ENCODE data around the gene FEM1A. TPM values are rescaled to one million over a fixed set of nuclear protein-coding genes. Genes with fewer than 3 reads are reported as not detected.

FEM1A gene
- total and polyA plus RNA-seq, 10 of the 15 experiments (the other 5 are each of a cell fraction or from before 2014, with no cell fraction given), result 0.27 to 17.4 (median 3.8) TPM

- TF ChIP-seq ZNF592 (IDR thresholded peaks at IDR 0.05) (no peak), USF1 (IDR thresholded peaks at IDR 0.05; ENCODE audit: borderline replicate concordance, extremely low read length, insufficient read depth, low read depth, low read length) (no peak), NKRF (conservative IDR thresholded peaks at IDR 0.05) (no peak), PKNOX1 (IDR thresholded peaks at IDR 0.05) (no peak), ZNF274 (IDR thresholded peaks at IDR 0.05; ENCODE audit: insufficient read depth, insufficient read length) (no peak), FOXM1 (IDR thresholded peaks at IDR 0.05; ENCODE audit: low read depth, low read length) (no peak), E2F8 (IDR thresholded peaks at IDR 0.05; ENCODE audit: low read depth, partially characterized antibody) (no peak), CUX1 (IDR thresholded peaks at IDR 0.05; ENCODE audit: insufficient replicate concordance, low read depth, low read length) (no peak), POLR2A (IDR thresholded peaks at IDR 0.05; ENCODE audit: low read depth, low read length) (no peak), MXI1 (IDR thresholded peaks at IDR 0.05; ENCODE audit: low read depth, low read length) (no peak)
These were observed 48.5 kb upstream of the FEM1A start (continued) for GRCh38 chr19:4742723-4743646.

Data from GM12878 (cell line).